ENCODE results near the gene SLC15A4. TPM values are rescaled to one million over a fixed set of nuclear protein-coding genes. Genes with fewer than 3 reads are reported as not detected.

Gene SLC15A4
- total RNA-seq, 1 donor from 2014 or later = 20.3 TPM

DNA sequence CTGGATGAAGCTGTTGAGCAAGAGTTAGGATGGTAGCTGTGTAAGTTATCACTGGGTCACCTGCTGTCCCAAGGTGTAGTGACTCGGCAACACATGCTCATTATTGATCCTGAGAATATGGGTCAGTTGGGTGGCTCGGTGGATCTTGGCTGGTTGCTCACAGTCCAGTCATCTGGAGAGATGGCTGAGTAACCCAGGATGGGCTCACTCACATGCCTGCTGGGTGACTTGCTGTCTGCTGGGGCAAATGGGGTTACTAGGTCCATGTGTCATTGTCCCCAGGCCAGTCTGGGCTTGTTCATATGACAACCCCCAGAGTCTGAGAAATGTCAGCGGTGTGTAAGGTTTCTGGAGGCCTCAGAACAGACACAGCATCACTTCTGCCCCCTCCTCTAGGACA lies 69.5 kb downstream of the SLC15A4 start:
- no peak for DNase-seq (ENCODE audit: low read depth in 2 of 2)

GRCh38 chr12:128753438-128753837 lies 70.3 kb downstream of the SLC15A4 start:
- no peak for DNase-seq (ENCODE audit: low read depth in 2 of 2)

DNA sequence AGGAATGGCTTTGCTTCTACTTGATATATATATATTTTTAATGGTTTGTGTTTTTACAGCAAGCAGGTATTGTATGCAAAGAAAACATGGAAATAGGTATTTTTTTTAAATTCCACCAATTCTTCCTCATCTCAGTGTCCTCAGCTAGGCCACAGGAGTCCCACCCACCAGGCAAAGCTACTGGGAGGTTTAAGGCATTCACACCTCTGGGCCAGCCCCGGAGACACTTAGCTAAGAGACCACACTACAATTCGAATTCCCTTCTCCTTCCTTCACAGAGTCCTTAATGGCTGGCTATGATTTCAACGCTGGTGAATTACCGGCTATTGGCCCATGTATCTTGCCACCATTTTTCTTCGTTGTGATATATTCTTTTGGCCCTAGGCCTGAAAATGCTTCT lies 71.4 kb downstream of the SLC15A4 start:
- DNase-seq (ENCODE audit: low read depth in 2 of 2) = no peak

- no peak for DNase-seq (ENCODE audit: low read depth in 2 of 2)
Observed at GRCh38 chr12:128747441-128747840, 76.3 kb downstream of the SLC15A4 start.

DNA sequence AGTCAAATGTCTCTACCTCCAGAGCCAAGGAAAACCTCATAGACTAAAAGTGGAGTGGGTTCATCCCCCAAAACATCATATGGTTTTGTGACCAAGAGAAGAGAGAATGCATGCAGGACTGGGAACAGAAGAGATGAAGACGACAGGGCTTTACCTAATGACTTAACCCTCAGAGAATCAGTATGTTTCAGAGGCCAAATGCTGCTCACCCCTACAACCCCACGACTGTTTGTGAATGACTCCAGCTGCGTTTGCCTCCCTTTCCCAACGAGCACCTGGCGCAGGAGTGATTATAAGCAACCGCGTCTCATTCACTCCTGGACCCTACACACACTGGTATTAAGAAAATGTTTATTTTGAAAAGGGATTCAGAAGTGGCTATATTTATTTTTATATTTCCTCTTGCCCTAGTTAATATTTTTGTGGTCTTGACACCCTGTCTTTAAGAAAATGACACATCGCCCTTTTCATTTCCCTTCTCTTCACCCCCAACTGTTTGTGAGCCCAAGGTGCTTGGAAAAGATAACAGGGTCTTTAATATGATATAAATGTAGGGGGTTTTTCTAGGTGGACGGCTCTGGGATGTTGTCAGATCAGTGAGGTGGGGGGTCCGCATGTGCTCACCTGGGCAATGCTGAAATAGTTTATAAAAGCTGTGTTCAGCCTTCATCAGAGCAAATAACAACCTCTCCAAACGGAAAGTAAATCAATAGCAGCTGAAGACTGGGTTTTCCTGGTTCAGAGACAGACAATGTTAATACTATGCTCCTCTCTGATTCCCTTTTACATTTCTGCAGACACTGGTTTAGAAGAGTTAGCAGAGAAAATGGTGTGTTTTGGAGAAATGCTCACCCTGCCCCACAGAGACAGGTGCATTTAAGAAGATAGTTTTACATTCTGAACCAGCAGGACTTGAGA lies 77.7 kb downstream of the SLC15A4 start:
- no peak for DNase-seq (ENCODE audit: low read depth in 2 of 2)

DNA sequence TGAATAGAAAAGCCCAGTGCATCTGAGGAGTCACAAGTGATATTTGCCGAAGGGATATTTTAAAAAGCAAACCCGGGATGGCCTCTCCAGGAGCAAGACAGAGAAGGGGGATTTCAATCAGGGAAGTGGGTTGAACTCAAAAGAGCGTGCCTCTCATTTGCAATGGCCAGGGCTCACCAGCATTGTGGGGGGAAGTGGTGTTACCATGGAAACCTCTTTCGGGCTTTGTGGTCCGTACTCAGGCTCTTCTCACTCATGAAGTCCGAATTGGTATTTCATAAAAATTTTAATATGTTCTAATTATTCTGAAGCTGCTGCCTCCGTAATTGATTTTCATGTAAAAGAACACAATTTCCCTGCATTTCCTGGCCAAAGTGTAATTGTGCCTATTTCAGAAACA lies 79.8 kb downstream of the SLC15A4 start:
- DNase-seq (ENCODE audit: low read depth in 2 of 2) = no peak

Other genes with a start within 250 kb of the SLC15A4 start
- not detected in 2 replicates for gene GLT1D1, start 29.5 kb upstream of the SLC15A4 start, total RNA-seq